GM12878 (cell line): ENCODE data around the gene TTLL8. TPM values are rescaled to one million over a fixed set of nuclear protein-coding genes. Genes with fewer than 3 reads are reported as not detected.

Experiments used
- BACH1 ChIP-seq: fragments of 450-650 bp; IDR thresholded peaks from 2 replicates; pipeline ENCODE4 v1.6.1; 2017; ENCODE audit warnings: mild to moderate bottlenecking, borderline replicate concordance
- BHLHE40 ChIP-seq, 2 experiments: fragments of 450-650 bp in 1 of 2; IDR thresholded peaks; 2 replicates each; pipeline ENCODE4 v1.6.1; 2011 to 2017; ENCODE audit warnings: low read depth in 2 of 2, borderline replicate concordance in 1 of 2, improper control_type of control experiment in 1 of 2, low read length in 1 of 2, mild to moderate bottlenecking in 1 of 2
- CHD1 ChIP-seq: IDR thresholded peaks from 2 replicates; pipeline ENCODE4 v1.6.1; 2012; ENCODE audit warnings: low read depth, low read length, improper control_type of control experiment
- EGR1 ChIP-seq, 2 experiments: IDR thresholded peaks; 1 replicate in 1 of 2; 2 replicates in 1 of 2; pipeline ENCODE4 v1.6.1; 2011 to 2012; ENCODE audit warnings: low read depth in 2 of 2, low read length in 2 of 2, borderline replicate concordance in 1 of 2, mild to moderate bottlenecking in 1 of 2, moderate library complexity in 1 of 2
- HDGF ChIP-seq: fragments of 450-650 bp; IDR thresholded peaks from 2 replicates; pipeline ENCODE4 v1.6.1; 2016; ENCODE audit warnings: antibody characterized with exemption
- IKZF2 ChIP-seq, 2 experiments: fragments of 450-650 bp; IDR thresholded peaks; 2 replicates each; pipeline ENCODE4 v1.6.1; 2017; ENCODE audit warnings: mild to moderate bottlenecking in 2 of 2, moderate library complexity in 2 of 2
- IRF3 ChIP-seq: fragments of 450-650 bp; IDR thresholded peaks from 2 replicates; pipeline ENCODE4 v1.6.1; 2014; ENCODE audit warnings: mild to moderate bottlenecking
- KLF5 ChIP-seq: fragments of 450-650 bp; IDR thresholded peaks from 2 replicates; pipeline ENCODE4 v1.6.1; 2014; ENCODE audit warnings: mild to moderate bottlenecking; ENCODE audit not compliant: partially characterized antibody
- MAX ChIP-seq: IDR thresholded peaks from 2 replicates; pipeline ENCODE4 v1.6.1; 2012; ENCODE audit warnings: low read depth, low read length, improper control_type of control experiment
- MXI1 ChIP-seq: fragments of 150-350 bp; IDR thresholded peaks from 2 replicates; pipeline ENCODE4 v1.6.1; 2011; ENCODE audit warnings: low read depth, mild to moderate bottlenecking, inconsistent platforms, low read length, improper control_type of control experiment
- MYC ChIP-seq: IDR thresholded peaks from 2 replicates; pipeline ENCODE4 v1.6.1; 2011; ENCODE audit warnings: mild to moderate bottlenecking, low read length, moderate library complexity, inconsistent platforms; ENCODE audit not compliant: insufficient read depth, insufficient replicate concordance, insufficient read length, severe bottlenecking
- NBN ChIP-seq: fragments of 450-650 bp; IDR thresholded peaks from 2 replicates; pipeline ENCODE4 v1.6.1; 2016
- NFYA ChIP-seq: IDR thresholded peaks from 2 replicates; pipeline ENCODE4 v1.6.1; 2011; ENCODE audit warnings: low read depth, mild to moderate bottlenecking, low read length, improper control_type of control experiment, borderline replicate concordance
- PBX3 ChIP-seq: IDR thresholded peaks from 2 replicates; pipeline ENCODE4 v1.6.1; 2011; ENCODE audit warnings: mild to moderate bottlenecking, low read depth, low read length, moderate library complexity; ENCODE audit not compliant: insufficient replicate concordance
- RCOR1 ChIP-seq: conservative IDR thresholded peaks from 2 replicates; pipeline ENCODE4 v1.6.1; 2012; ENCODE audit warnings: low read depth, low read length, improper control_type of control experiment
- RELA ChIP-seq: fragments of 450-650 bp; IDR thresholded peaks from 2 replicates; pipeline ENCODE4 v1.8.0; 2014; ENCODE audit warnings: borderline replicate concordance; ENCODE audit not compliant: partially characterized antibody
- SMAD1 ChIP-seq: fragments of 450-650 bp; IDR thresholded peaks from 2 replicates; pipeline ENCODE4 v1.6.1; 2018; ENCODE audit warnings: mild to moderate bottlenecking, low read depth; ENCODE audit not compliant: partially characterized antibody
- SUPT20H ChIP-seq: IDR thresholded peaks from 2 replicates; pipeline ENCODE4 v1.6.1; 2011; ENCODE audit warnings: low read depth, mild to moderate bottlenecking, low read length, moderate library complexity, borderline replicate concordance; ENCODE audit not compliant: control insufficient read depth
- SUZ12 ChIP-seq: fragments of 200-600 bp; sonication (generic); IDR thresholded peaks from one replicate; pipeline ENCODE4 v1.6.1; 2018; ENCODE audit warnings: antibody characterized with exemption, mild to moderate bottlenecking; ENCODE audit not compliant: unreplicated experiment
- USF2 ChIP-seq: IDR thresholded peaks from 2 replicates; pipeline ENCODE4 v1.6.1; 2011; ENCODE audit warnings: low read depth, low read length, improper control_type of control experiment, borderline replicate concordance
- YY1 ChIP-seq: IDR thresholded peaks from 2 replicates; pipeline ENCODE4 v1.6.1; 2011; ENCODE audit warnings: low read depth, mild to moderate bottlenecking, low read length
- ZBED1 ChIP-seq: IDR thresholded peaks from 2 replicates; pipeline ENCODE4 v1.6.1; 2016; ENCODE audit warnings: borderline replicate concordance
- ZNF207 ChIP-seq: fragments of 450-650 bp; IDR thresholded peaks from 2 replicates; pipeline ENCODE4 v1.6.1; 2014; ENCODE audit warnings: antibody characterized with exemption, mild to moderate bottlenecking, borderline replicate concordance
- ZSCAN29 ChIP-seq: fragments of 450-650 bp; IDR thresholded peaks from 2 replicates; pipeline ENCODE4 v1.6.1; 2017; ENCODE audit warnings: mild to moderate bottlenecking, moderate library complexity
- polyA plus RNA-seq, 11 experiments: library from polyadenylated mRNA; depleted of rRNA in 4 of 11; unstranded in 6 of 11; stranded (reverse) in 5 of 11; fragments of >200 nt; fragmentation: Nextera tagmentation in 4 of 11; fragmentation: Illumina TruSeq in 1 of 11; extraction: Ambion mirVana in 4 of 11; extraction: Trizol in 1 of 11; gene quantifications; 1 replicate in 1 of 11; 2 replicates in 10 of 11; pipeline versions ENCODE4 v1.2.1 to v1.2.3, GENCODE V29; 2011 to 2016; ENCODE audit warnings: inconsistent platforms in 2 of 11, missing spikeins in 2 of 11, low read depth in 1 of 11
- total RNA-seq, 4 experiments: library from RNA; depleted of rRNA in 3 of 4; stranded (reverse); fragments of >200 nt in 3 of 4; fragmentation: Illumina TruSeq in 1 of 4; extraction: Trizol in 1 of 4; gene quantifications; 2 replicates each; pipeline versions ENCODE4 v1.2.1 to v1.2.3, GENCODE V29; 2013 to 2021

Gene TTLL8
- total and polyA plus RNA-seq, 10 of the 15 experiments (the other 5 are each of a cell fraction or from before 2014, with no cell fraction given), result not detected

GRCh38 chr22:50010676-50011446 lies 47.2 kb downstream of the TTLL8 start (continued):
- TF ChIP-seq USF2 (no peak), SUZ12 (no peak), ZBED1 (no peak), BACH1 (no peak), MXI1 (no peak), SMAD1 (no peak), HDGF (peak; percentile 70; the same call in 1 of the 2 replicates), IKZF2 (IDR thresholded peaks at IDR 0.05) (0 out of 4 replicates have a peak, but pooled peaks of 1 of the 2 experiments have one; percentile 11), KLF5 (no peak), RCOR1 (no peak), NBN (no peak), MYC (no peak), BHLHE40 (IDR thresholded peaks at IDR 0.05; ENCODE audit: borderline replicate concordance in 1 of 2, low read depth in 2 of 2, low read length in 1 of 2) (peak in 1 of 2 experiments; percentile 64; a peak in 2 of 4 replicates), NFYA (no peak), RELA (no peak), CHD1 (no peak), SUPT20H (no peak), EGR1 (IDR thresholded peaks at IDR 0.05; ENCODE audit: borderline replicate concordance in 1 of 2, low read depth in 2 of 2, low read length in 2 of 2) (peak in 1 of 2 experiments; percentile 85; a peak in 1 of 3 replicates), MAX (peak; percentile 21; the same call in 1 of the 2 replicates), PBX3 (no peak), ZNF207 (no peak), IRF3 (no peak), ZSCAN29 (no peak), YY1 (no peak)
